Muscle layer of colon (tissue), 2 donors: ENCODE data around the gene AZI2.

Experiments used
- H3K27ac ChIP-seq: one replicate; pipeline ENCODE4 v1.7.0; 2013; ENCODE audit warnings: low read depth, mild to moderate bottlenecking, low read length, moderate library complexity
- H3K27me3 ChIP-seq, 2 donors: one replicate each; pipeline ENCODE4 v1.7.0; 2013; ENCODE audit warnings: low read length in 2 of 2, mild to moderate bottlenecking in 2 of 2; ENCODE audit not compliant: insufficient read depth in 2 of 2, control insufficient read depth in 1 of 2
- H3K36me3 ChIP-seq: one replicate; pipeline ENCODE4 v1.7.0; 2013; ENCODE audit warnings: mild to moderate bottlenecking, low read length; ENCODE audit not compliant: insufficient read depth
- H3K4me1 ChIP-seq: one replicate; pipeline ENCODE4 v1.7.0; 2013; ENCODE audit warnings: mild to moderate bottlenecking, low read length; ENCODE audit not compliant: insufficient read depth
- H3K4me3 ChIP-seq, 2 donors: one replicate each; pipeline ENCODE4 v1.7.0; 2013; ENCODE audit warnings: low read length in 2 of 2, low read depth in 1 of 2, mild to moderate bottlenecking in 1 of 2, moderate library complexity in 1 of 2
- H3K9ac ChIP-seq: one replicate; pipeline ENCODE4 v1.7.0; 2013; ENCODE audit warnings: low read length
- H3K9me3 ChIP-seq: one replicate; pipeline ENCODE4 v1.7.0; 2013; ENCODE audit warnings: mild to moderate bottlenecking, low read length
- donor health status: abdominal sarcoma.
- donor health status: Adenocarcinoma of cecum.

Gene AZI2

DNA sequence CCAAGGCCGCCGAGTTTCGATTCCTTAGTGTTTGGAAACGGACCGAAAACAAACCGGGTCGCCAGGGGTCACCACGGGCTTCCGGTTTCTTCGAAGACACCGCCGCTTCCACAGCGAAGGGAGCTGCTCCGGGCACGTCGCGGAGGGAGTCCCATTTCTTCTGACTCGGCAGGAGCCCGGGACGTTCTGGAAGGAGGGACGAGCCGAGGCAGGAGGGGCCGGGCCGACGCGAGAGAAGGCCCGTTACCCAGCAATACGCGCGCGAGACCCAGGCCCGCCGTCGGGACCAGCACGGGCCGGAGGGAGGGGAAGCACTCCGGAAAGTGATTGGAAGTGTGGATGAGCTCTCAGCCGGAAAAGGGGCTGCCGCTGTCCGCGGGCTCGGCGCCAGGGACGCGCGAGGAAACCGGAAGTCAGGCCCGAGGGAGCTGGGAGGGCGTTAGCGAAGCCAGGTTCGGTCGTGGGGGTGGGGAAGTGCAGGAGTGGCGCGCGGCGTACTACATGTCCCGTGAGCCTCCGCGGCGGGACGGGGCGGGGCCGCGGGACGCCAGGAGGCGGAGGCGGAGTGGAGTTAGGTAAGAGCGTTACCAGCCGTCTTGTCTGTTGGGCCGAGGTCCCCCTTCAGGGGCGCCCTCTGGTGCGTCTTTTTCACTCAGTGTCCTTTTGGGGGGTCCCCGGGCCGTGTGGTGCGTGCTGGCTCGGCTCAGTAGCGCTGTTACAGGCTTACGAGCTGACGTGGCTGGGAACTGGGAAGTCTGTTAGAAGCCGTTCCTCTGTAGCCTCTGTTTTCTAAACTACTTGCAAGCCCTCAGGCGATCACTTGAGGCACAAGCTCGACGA is at the start of gene AZI2, which contains the start of gene ZCWPW2:
AZI2 (minus strand) TSS at position 196 of the 840 bp plus-strand sequence. CDS start 8,207 bp downstream, outside the sequence.
ZCWPW2 (plus strand) TSS at position 93 of the 840 bp plus-strand sequence. CDS start 64,348 bp downstream, outside the sequence.
- peaks cover 35% of the 10 kb centered on the region for H3K4me1 ChIP-seq
- H3K36me3 ChIP-seq = no peaks in the 10 kb centered on the region

DNA sequence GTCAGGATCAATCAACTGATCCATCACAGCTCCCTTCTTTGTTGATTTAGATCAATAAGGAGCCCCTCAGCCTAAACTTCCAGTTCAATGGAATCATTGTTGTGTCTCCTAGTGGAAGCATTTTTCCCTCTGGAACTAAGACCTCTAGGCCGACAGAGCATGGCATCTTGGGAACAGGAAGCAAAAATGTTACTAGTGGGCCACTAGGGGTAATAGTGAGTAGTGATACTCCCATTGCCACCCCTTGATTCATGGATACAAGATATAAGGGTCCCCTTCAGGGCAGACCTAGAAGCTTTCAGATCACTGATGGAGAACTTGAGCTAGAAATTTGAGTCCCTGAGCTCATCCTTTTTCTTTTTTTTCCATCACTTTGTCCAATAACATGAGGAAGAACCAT is 40.4 kb upstream of the AZI2 start:
- no peak overlapping the region for H3K27ac ChIP-seq
- no peaks in the 10 kb centered on the region for H3K27me3 ChIP-seq
- no peaks in the 10 kb centered on the region for H3K9me3 ChIP-seq
- H3K4me3 ChIP-seq = no peak overlapping the region
- no peak overlapping the region for H3K9ac ChIP-seq
- no peaks in the 10 kb centered on the region for H3K36me3 ChIP-seq
- no peaks in the 10 kb centered on the region for H3K4me1 ChIP-seq

More for the DNA sequence above, at the start of gene AZI2, which contains the start of gene ZCWPW2:
- Histone ChIP-seq H3K4me3 (peak within 1 kb of the TSS; percentile 93 to 98), H3K9ac (peak within 1 kb of the TSS; percentile 99), H3K9me3 (peaks cover 15% of the 10 kb centered on the region), H3K27me3 (no peaks in the 10 kb centered on the region), H3K27ac (peak within 1 kb of the TSS; percentile 98)

DNA sequence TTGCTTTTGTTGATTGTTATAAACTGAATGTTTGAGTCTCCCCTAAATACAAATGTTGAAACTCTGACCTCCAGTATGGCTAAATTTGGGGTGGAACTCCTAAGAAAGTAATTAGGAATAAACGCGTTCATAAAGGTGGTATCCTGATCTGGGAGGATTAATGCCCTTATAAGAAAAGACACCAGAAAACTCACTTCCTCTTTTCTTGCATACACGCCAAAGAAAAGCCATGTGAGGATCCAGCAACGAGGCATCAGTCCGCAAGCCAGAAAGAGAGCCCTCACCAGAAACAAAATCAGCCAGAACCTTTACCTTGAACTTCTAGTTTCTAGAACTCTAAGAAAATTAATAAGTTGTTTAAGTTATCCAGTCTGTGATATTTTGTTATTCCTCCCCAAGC is 37.4 kb upstream of the AZI2 start:
- H3K9ac ChIP-seq = no peak overlapping the region
- H3K4me3 ChIP-seq = no peak overlapping the region
- no peak overlapping the region for H3K27ac ChIP-seq
- no peaks in the 10 kb centered on the region for H3K36me3 ChIP-seq
- no peaks in the 10 kb centered on the region for H3K27me3 ChIP-seq
- no peaks in the 10 kb centered on the region for H3K4me1 ChIP-seq
- H3K9me3 ChIP-seq = no peaks in the 10 kb centered on the region

DNA sequence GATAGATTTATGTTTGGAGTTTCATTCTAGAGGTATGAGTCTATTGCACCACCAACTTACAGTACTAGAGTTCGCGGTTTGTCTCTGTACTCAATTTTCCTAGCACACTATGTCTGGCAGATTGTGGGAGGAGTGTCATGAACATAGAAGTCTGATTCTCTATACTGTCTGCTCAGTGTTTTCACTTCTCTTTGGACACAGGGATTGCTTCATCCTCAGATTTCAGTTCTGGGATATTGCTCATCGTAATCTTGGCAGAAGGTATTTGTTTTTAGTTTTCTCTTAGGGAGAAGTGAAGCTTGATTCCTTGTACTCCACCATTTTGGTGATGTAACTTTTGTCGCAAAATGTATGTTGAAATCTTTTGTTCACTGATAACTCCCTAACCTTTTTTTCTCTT is 27.8 kb upstream of the AZI2 start:
- no peaks in the 10 kb centered on the region for H3K9me3 ChIP-seq
- H3K36me3 ChIP-seq = no peaks in the 10 kb centered on the region
- H3K4me3 ChIP-seq = no peak overlapping the region
- H3K9ac ChIP-seq = no peak overlapping the region
- H3K27me3 ChIP-seq = no peaks in the 10 kb centered on the region
- H3K27ac ChIP-seq = no peak overlapping the region
- H3K4me1 ChIP-seq = no peaks in the 10 kb centered on the region

DNA sequence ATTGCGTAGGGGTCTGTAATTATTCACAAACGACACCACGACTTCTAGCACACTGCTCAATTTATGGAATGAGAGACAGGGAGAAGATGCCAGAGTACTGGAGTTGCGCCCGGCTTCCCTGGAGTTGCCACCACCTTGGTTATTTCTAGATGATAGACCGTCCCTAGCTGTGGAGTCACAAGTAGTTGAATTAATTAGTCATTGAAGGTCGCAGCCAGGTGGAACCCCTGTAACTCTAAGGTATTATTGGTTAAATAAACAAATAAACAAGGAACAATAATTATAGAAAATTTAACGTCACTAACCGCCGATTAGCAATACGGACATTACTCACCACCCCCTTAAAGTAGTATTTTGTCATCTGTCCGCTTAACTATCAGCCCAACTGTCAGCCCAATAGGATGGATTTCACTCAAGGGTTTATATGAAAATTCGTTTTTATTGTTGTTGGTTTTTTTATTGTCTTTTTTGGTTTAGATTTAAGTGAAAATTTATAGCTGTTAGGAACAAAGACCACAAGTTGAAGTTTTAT is 911 bp upstream of the AZI2 start:
- peak overlapping the region; percentile 98 for H3K27ac ChIP-seq
- H3K36me3 ChIP-seq = no peaks in the 10 kb centered on the region
- H3K27me3 ChIP-seq = no peaks in the 10 kb centered on the region
- H3K9me3 ChIP-seq = peaks cover 17% of the 10 kb centered on the region
- peak overlapping the region; percentile 93 to 98 for H3K4me3 ChIP-seq
- H3K9ac ChIP-seq = peak overlapping the region; percentile 99
- H3K4me1 ChIP-seq = peaks cover 35% of the 10 kb centered on the region

- Histone ChIP-seq H3K4me1 (peaks cover 40% of the 10 kb centered on the region), H3K36me3 (no peaks in the 10 kb centered on the region), H3K9ac (peak overlapping the region; percentile 99), H3K27ac (peak overlapping the region; percentile 98), H3K27me3 (no peaks in the 10 kb centered on the region), H3K9me3 (peaks cover 9% of the 10 kb centered on the region), H3K4me3 (peak overlapping the region; percentile 93 to 98)
Observed at GRCh38 chr3:28348265-28348628, 377 bp downstream of the AZI2 start.

DNA sequence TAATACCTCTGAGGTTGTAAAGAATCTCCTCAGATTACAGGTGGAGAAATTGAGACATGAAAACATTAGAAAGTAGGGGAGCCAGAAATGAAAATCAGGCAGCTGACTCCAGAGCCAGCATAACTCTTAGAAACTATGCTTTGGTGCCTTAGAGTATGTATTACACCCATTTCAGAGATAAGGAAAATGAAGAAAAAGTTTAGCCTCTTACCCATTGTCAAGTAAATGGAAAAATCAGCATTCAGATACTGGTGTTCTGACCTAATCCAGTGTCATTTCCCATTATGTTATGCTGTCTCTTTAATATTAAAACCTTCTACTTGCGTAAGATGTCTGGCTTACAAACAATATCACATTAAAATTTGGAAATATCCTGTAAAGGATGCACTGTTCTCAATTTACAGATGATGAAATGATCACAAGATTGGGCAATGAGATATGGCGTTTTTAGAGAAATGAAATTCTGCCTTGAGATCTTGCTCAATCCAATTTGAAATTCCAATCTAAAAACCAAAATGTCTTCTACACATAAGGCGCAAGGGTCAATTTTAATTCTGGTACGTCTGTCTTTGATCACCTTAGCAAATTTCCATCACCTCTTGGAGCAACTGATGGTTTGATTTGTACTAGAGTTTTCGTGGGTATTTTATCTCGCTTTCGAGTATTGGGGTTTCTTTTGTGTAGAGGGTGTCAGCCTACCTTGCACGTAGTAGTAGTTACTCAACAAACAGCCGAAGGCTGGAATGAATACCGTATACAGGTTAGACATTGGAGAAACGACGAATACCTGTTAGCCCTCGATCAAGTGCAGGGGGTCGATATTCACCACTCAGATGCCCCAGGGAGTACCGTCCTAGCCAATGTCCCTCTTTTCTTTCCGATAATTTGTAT is 1.0 kb downstream of the AZI2 start:
- Histone ChIP-seq H3K9ac (peak overlapping the region; percentile 99), H3K4me3 (peak overlapping the region; percentile 93 to 98), H3K36me3 (no peaks in the 10 kb centered on the region), H3K4me1 (peaks cover 46% of the 10 kb centered on the region), H3K27me3 (no peaks in the 10 kb centered on the region), H3K27ac (peak overlapping the region; percentile 98), H3K9me3 (peaks cover 7% of the 10 kb centered on the region)

DNA sequence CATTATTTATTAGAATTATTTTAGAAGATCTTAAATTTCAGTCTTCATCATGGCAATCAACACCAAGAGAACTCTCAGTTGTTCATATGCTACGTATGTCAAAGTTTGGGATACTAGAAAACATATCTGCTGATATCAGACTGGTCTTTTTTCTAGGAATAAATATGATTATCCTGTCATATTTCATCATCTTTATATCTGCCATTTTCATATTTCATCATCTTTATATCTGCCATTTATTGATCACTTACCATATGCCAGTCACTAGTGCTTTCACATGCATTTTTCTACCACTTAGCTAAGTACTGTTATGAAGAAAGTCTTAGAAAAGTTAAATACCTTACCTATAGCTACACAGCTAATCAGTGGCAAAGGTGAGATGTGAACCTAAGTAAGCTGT is 2.9 kb downstream of the AZI2 start:
- H3K36me3 ChIP-seq = no peaks in the 10 kb centered on the region
- no peak overlapping the region for H3K4me3 ChIP-seq
- H3K27me3 ChIP-seq = no peaks in the 10 kb centered on the region
- H3K9me3 ChIP-seq = no peaks in the 10 kb centered on the region
- peaks cover 56% of the 10 kb centered on the region for H3K4me1 ChIP-seq
- no peak overlapping the region for H3K9ac ChIP-seq
- H3K27ac ChIP-seq = no peak overlapping the region

DNA sequence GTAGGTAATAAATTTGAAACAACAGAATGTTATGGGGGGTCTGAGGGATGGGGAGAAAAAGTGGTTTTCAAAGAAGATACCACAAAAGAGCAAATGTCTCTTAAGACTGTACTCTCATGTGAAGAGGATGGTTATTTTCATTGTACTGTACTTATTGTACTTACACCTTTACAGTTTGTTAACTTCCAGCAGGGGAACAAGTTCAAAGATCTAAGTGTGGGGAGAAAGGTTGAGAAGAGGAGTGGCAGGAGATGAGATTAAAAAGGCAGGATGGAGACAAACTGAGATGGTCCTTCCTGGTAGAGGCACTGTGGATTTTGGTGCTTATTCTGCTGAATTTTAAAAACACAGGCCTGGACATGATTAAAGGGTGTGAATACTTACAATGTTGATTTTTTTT is 5.5 kb downstream of the AZI2 start:
- no peak overlapping the region for H3K9ac ChIP-seq
- H3K27ac ChIP-seq = no peak overlapping the region
- H3K4me3 ChIP-seq = no peak overlapping the region
- H3K4me1 ChIP-seq = peaks cover 48% of the 10 kb centered on the region
- H3K36me3 ChIP-seq = no peaks in the 10 kb centered on the region
- H3K27me3 ChIP-seq = no peaks in the 10 kb centered on the region
- no peaks in the 10 kb centered on the region for H3K9me3 ChIP-seq

DNA sequence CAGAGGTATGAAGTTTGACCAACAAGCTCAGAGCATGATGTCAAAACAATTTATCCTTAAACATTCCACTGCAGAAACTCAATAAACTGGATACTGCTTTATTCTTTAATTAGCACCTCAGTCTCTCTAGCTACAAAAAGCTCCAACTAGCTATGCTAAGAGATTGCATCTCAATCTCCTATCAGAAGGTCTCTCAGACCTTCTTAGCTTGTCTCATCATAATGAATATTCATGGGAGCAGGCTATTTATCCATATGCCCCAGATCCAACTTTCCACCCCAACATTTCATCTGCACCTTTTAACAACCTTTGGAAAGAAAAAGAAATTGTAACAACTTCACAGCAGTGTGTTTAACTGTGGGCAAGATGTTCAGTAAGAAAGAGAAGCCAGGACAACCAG is 11.4 kb downstream of the AZI2 start:
- H3K9me3 ChIP-seq = no peaks in the 10 kb centered on the region
- H3K27ac ChIP-seq = no peak overlapping the region
- peaks cover 6% of the 10 kb centered on the region for H3K4me1 ChIP-seq
- no peak overlapping the region for H3K9ac ChIP-seq
- H3K4me3 ChIP-seq = no peak overlapping the region
- peaks cover 18% of the 10 kb centered on the region for H3K36me3 ChIP-seq
- H3K27me3 ChIP-seq = no peaks in the 10 kb centered on the region

GRCh38 chr3:28335246-28335645 is 13.4 kb downstream of the AZI2 start:
- Histone ChIP-seq H3K4me3 (no peak overlapping the region), H3K27me3 (no peaks in the 10 kb centered on the region), H3K27ac (no peak overlapping the region), H3K36me3 (peaks cover 18% of the 10 kb centered on the region), H3K4me1 (no peaks in the 10 kb centered on the region), H3K9me3 (no peaks in the 10 kb centered on the region), H3K9ac (no peak overlapping the region)
